ENCODE measurements around the gene SYT12. TPM values are rescaled to one million over a fixed set of nuclear protein-coding genes. Genes with fewer than 3 reads are reported as not detected.

SYT12 gene
- total RNA-seq, 1 donor from 2014 or later, result 7.2 TPM

DNA sequence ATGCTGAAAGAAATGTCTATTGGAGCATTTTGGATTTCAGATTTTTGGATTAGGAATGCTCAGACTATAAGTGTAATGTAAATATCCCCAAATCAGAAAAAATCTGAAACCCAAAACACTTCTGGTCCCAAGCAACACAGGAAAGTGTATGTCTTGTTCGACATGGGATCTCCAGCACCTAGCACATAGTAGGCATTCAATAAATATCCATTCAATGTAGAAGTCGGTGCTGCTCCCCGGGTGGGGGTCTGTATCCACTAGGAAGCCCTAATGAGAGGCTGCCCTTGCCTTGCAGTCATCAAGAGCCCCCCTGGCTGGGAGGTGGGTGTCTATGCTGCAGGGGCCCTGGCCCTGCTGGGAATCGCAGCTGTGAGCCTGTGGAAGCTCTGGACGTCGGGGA lies 11.4 kb downstream of the SYT12 start:
- DNase-seq (ENCODE audit: low spot score), result no peak
- Mint-ChIP-seq H3K4me1 (ENCODE audit: low read depth) (peaks cover 57% of the 10 kb centered on the region), H3K27me3 (ENCODE audit: low read depth) (no peaks in the 10 kb centered on the region), H3K36me3 (ENCODE audit: low read depth) (no peaks in the 10 kb centered on the region), H3K9me3 (ENCODE audit: low read depth) (no peaks in the 10 kb centered on the region), H3K27ac (ENCODE audit: unreplicated experiment) (peak overlapping the region; percentile 98), H3K4me3 (ENCODE audit: unreplicated experiment) (no peak overlapping the region)
- TF ChIP-seq, protein P1, sequence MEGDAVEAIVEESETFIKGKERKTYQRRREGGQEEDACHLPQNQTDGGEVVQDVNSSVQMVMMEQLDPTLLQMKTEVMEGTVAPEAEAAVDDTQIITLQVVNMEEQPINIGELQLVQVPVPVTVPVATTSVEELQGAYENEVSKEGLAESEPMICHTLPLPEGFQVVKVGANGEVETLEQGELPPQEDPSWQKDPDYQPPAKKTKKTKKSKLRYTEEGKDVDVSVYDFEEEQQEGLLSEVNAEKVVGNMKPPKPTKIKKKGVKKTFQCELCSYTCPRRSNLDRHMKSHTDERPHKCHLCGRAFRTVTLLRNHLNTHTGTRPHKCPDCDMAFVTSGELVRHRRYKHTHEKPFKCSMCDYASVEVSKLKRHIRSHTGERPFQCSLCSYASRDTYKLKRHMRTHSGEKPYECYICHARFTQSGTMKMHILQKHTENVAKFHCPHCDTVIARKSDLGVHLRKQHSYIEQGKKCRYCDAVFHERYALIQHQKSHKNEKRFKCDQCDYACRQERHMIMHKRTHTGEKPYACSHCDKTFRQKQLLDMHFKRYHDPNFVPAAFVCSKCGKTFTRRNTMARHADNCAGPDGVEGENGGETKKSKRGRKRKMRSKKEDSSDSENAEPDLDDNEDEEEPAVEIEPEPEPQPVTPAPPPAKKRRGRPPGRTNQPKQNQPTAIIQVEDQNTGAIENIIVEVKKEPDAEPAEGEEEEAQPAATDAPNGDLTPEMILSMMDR (IDR thresholded peaks at IDR 0.05), result no peak

DNA sequence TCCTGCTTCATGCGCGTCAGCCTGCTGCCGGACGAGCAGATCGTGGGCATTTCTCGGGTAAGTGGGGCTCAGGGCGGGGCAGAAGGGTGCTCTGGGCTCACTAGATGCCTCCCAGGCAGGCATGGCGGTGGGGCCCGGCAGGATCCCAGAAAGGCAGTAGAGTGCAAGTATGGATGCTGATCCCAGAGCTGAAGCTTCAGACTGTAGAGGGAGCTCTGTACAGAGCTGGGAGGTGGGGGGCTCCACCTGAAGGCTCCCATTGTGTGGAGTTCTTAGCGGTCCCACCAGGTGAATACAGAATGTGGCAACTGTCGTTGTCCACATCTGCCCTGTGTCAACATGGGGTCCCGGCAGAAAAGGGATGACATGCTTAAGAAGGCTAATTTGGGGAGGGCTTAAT lies 17.2 kb downstream of the SYT12 start:
- TF ChIP-seq, protein P1 (IDR thresholded peaks at IDR 0.05), result no peak
- Mint-ChIP-seq H3K27ac (ENCODE audit: unreplicated experiment) (no peak overlapping the region), H3K36me3 (ENCODE audit: low read depth) (no peaks in the 10 kb centered on the region), H3K4me1 (ENCODE audit: low read depth) (peaks cover 28% of the 10 kb centered on the region), H3K9me3 (ENCODE audit: low read depth) (no peaks in the 10 kb centered on the region), H3K4me3 (ENCODE audit: unreplicated experiment) (no peak overlapping the region), H3K27me3 (ENCODE audit: low read depth) (no peaks in the 10 kb centered on the region)
- no peak for DNase-seq (ENCODE audit: low spot score)

DNA sequence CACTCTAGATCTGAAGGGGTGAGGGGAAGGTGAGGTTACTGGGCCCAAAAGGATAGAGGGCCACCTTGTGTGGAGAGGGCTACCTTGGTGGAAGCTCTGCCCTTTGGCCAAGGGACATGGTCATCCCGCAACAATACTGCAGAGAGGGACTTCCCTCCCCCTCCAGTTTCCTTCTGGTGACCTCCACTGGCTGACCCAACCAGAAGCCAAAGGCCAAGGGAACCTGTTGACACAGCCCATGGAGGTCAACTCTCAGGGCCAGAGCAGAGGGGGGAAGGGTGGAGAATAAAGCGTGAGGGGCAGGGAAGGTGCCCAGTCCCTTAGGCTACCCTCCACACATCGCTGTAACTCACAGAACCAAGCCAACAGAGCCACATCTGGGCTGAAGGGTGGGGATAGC lies 18.7 kb downstream of the SYT12 start:
- Mint-ChIP-seq H3K27ac (ENCODE audit: unreplicated experiment) (no peak overlapping the region), H3K9me3 (ENCODE audit: low read depth) (no peaks in the 10 kb centered on the region), H3K4me1 (ENCODE audit: low read depth) (peaks cover 28% of the 10 kb centered on the region), H3K36me3 (ENCODE audit: low read depth) (peaks cover 3% of the 10 kb centered on the region), H3K4me3 (ENCODE audit: unreplicated experiment) (no peak overlapping the region), H3K27me3 (ENCODE audit: low read depth) (no peaks in the 10 kb centered on the region)
- TF ChIP-seq, protein P1 (IDR thresholded peaks at IDR 0.05), result no peak
- no peak for DNase-seq (ENCODE audit: low spot score)

DNA sequence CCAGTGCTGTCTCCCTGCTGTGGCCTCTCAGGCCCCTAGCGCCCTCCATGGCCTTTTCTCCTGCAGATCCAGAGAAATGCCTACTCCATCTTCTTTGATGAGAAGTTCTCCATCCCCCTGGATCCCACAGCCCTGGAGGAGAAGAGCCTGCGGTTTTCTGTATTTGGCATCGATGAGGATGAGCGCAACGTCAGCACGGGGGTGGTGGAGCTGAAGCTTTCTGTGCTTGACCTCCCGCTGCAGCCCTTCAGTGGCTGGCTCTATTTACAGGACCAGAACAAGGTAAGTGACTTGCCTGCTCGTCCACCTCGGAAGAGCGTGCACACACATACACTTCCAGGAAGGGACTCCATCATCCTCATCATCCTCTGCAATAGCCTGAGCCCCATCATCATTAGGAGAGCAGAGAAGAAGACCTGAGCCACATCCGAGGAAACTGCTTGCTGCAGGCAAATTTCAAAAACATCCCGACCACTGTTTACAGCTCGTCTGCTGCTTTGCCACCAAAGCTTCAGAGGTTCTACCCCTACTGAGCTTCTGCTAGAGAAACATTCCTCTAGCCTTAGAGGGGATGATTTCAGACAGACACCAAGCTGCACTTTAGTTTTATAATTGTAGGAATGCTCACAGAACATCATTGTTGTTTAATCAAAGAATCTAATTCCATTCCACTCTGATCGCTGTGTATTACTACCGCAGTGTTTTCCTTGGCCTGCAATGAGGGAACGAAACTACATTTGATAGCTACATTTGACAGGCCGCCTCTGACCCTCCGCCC lies 20.8 kb downstream of the SYT12 start:
- H3K4me1 Mint-ChIP-seq (ENCODE audit: low read depth), result peaks cover 28% of the 10 kb centered on the region
- H3K27ac Mint-ChIP-seq (ENCODE audit: unreplicated experiment), result peak overlapping the region; percentile 45
- H3K27me3 Mint-ChIP-seq (ENCODE audit: low read depth), result no peaks in the 10 kb centered on the region
- peaks cover 3% of the 10 kb centered on the region for H3K36me3 Mint-ChIP-seq (ENCODE audit: low read depth)
- H3K9me3 Mint-ChIP-seq (ENCODE audit: low read depth), result no peaks in the 10 kb centered on the region
- DNase-seq (ENCODE audit: low spot score), result no peak
- no peak overlapping the region for H3K4me3 Mint-ChIP-seq (ENCODE audit: unreplicated experiment)
- TF ChIP-seq, protein P1 (IDR thresholded peaks at IDR 0.05), result no peak

- Mint-ChIP-seq H3K36me3 (ENCODE audit: low read depth) (peaks cover 3% of the 10 kb centered on the region), H3K4me1 (ENCODE audit: low read depth) (peaks cover 28% of the 10 kb centered on the region), H3K9me3 (ENCODE audit: low read depth) (no peaks in the 10 kb centered on the region), H3K4me3 (ENCODE audit: unreplicated experiment) (no peak overlapping the region), H3K27ac (ENCODE audit: unreplicated experiment) (peak overlapping the region; percentile 49), H3K27me3 (ENCODE audit: low read depth) (no peaks in the 10 kb centered on the region)
- TF ChIP-seq, protein P1 (IDR thresholded peaks at IDR 0.05), result no peak
- DNase-seq (ENCODE audit: low spot score), result no peak
Measured at GRCh38 chr11:67044496-67044895, 21.6 kb downstream of the SYT12 start.
